ENCODE results near the gene EIF3K. TPM values are rescaled to one million over a fixed set of nuclear protein-coding genes. Genes with fewer than 3 reads are reported as not detected.
A peak's percentile ranks its signal among the peaks of the same experiment; 100 is the strongest.

The EIF3K gene, protein sequence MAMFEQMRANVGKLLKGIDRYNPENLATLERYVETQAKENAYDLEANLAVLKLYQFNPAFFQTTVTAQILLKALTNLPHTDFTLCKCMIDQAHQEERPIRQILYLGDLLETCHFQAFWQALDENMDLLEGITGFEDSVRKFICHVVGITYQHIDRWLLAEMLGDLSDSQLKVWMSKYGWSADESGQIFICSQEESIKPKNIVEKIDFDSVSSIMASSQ
- total RNA-seq (2021; fragmentation: NEBNext Ultra II Directional; extraction: Animal tissue kit (Norgen Biotek cat#: 25700)) (329 and 344 TPM in 2 replicates), polyA plus RNA-seq (2011; rRNA removed) (937 and 977 TPM in 2 replicates), polyA minus RNA-seq (2011; rRNA and poly(A)+ RNA removed) (386 and 450 TPM in 2 replicates)
- polyA plus RNA-seq (2011; cell fraction: cytosol; rRNA removed): 945 TPM
- 915 TPM for polyA plus RNA-seq (2011; cell fraction: nucleus; rRNA removed)
- polyA plus RNA-seq (2012, experiment 1 of 2): 382 to 549 TPM (median 528 TPM) in 4 replicates
- 458 TPM for polyA plus RNA-seq (2012, experiment 2 of 2)
- polyA plus RNA-seq (2013, experiment 1 of 2): 236 TPM
- polyA plus RNA-seq (2013, experiment 2 of 2): 236 TPM
- 188 TPM for polyA minus RNA-seq (2011; cell fraction: cytosol; rRNA and poly(A)+ RNA removed)
- polyA minus RNA-seq (2011; cell fraction: nucleus; rRNA and poly(A)+ RNA removed): 180 TPM
- long read RNA-seq, experiment 1, transcript EIF3K-201 (8 exons, 864 nt): major isoform, 193 of 277 reads
- long read RNA-seq, experiment 1, transcript EIF3K-209 (4 exons, 711 nt): minor isoform, 7 of 277 reads
- long read RNA-seq, experiment 1, transcript EIF3K-211 (7 exons, 670 nt): minor isoform, 22 of 277 reads
- long read RNA-seq, experiment 1, partial matches to known transcripts: 24 of 277 reads
- long read RNA-seq, experiment 1, other reads (novel, unspliced or antisense): 24 of 277 reads
- long read RNA-seq, experiment 2, transcript EIF3K-201 (8 exons, 864 nt): major isoform, 64 of 81 reads
- long read RNA-seq, experiment 2, partial matches to known transcripts: 5 of 81 reads
- long read RNA-seq, experiment 2, other reads (novel, unspliced or antisense): 4 of 81 reads

- ChIA-PET CTCF (ENCODE audit: partially characterized antibody) (interaction anchor here (0.6 to 5.9 kb wide), 10 partner anchors 9 to 300 kb away, joined by 3 to 27 read pairs (median 4); partner anchors contain the start of gene FAM98C), POLR2A (ENCODE audit: partially characterized antibody) (interaction anchor here (0.5 to 2.6 kb wide), 14 partner anchors 10 to 230 kb away, joined by 3 to 12 read pairs (median 4); no protein-coding TSS in a partner anchor)
- Histone ChIP-seq H3K14ac (ENCODE audit: insufficient read length) (no peak within 1 kb of the TSS), H2BK20ac (ENCODE audit: low read length) (no peak within 1 kb of the TSS), H3K36me3 (ENCODE audit: control insufficient read depth in 2 of 4, insufficient read depth in 4 of 4, low read length in 3 of 4) (peaks cover 7 to 27% (median 19%) of the 10 kb centered on the region in 4 experiments), H3K23ac (ENCODE audit: insufficient read length) (no peak within 1 kb of the TSS), H3K4me1 (replicated peaks in 1 of 4; ENCODE audit: control insufficient read depth in 3 of 4, insufficient read depth in 4 of 4, low read length in 3 of 4) (peaks cover 4 to 14% (median 11%) of the 10 kb centered on the region in 4 experiments), H4K20me1 (replicated peaks in 1 of 2; ENCODE audit: control insufficient read depth in 1 of 2, insufficient read depth in 2 of 2, low read length in 2 of 2) (peaks cover 0 to 4% of the 10 kb centered on the region in 2 experiments), H2AFZ (ENCODE audit: low read length) (peak within 1 kb of the TSS; percentile 95; the same call in 1 of the 2 replicates), H4K5ac (ENCODE audit: insufficient read length, low read depth, low read length) (peak within 1 kb of the TSS; percentile 84), H3K27me3 (replicated peaks in 1 of 4; ENCODE audit: control insufficient read depth in 3 of 4, extremely low read depth in 1 of 4, insufficient read depth in 3 of 4, low read length in 3 of 4) (no peaks in the 10 kb centered on the region), H3K79me2 (ENCODE audit: control insufficient read depth in 1 of 2, insufficient read depth in 2 of 2, low read length in 2 of 2) (peaks cover 0 to 15% of the 10 kb centered on the region in 2 experiments; a peak in 2 of 4 replicates), H3K23me2 (ENCODE audit: low read depth, low read length) (peaks cover 2% of the 10 kb centered on the region), H3K9me3 (ENCODE audit: insufficient read depth in 2 of 2, low read depth in 1 of 2, low read length in 1 of 2) (no peaks in the 10 kb centered on the region), H2BK15ac (ENCODE audit: low read length) (peak within 1 kb of the TSS; percentile 83), H3K18ac (ENCODE audit: extremely low read depth, low read length) (peak within 1 kb of the TSS; percentile 76), H2BK120ac (replicated peaks; ENCODE audit: low read depth, low read length) (peak within 1 kb of the TSS; percentile 36), H4K8ac (ENCODE audit: extremely low read depth, insufficient read depth, low read length) (peak within 1 kb of the TSS; percentile 94; the same call in 1 of the 2 replicates), H3K79me1 (ENCODE audit: low read depth, low read length) (peaks cover 7% of the 10 kb centered on the region), H4K91ac (replicated peaks; ENCODE audit: insufficient read length, low read length) (peak within 1 kb of the TSS; percentile 96), H2AK5ac (ENCODE audit: low read depth, low read length) (peak within 1 kb of the TSS; percentile 72; the same call in 1 of the 2 replicates), H3K9ac (replicated peaks in 1 of 4; ENCODE audit: extremely low read depth in 1 of 4, low read depth in 3 of 4, low read length in 3 of 4) (peak within 1 kb of the TSS; percentile 85 to 92 (median 88)), H3K27ac (ENCODE audit: low read depth, low read length) (peak within 1 kb of the TSS; percentile 78), H3K56ac (replicated peaks; ENCODE audit: insufficient read length, low read depth, low read length) (peak within 1 kb of the TSS; percentile 33), H3K4me2 (ENCODE audit: insufficient read depth in 1 of 2, low read depth in 2 of 2, low read length in 2 of 2) (peak within 1 kb of the TSS; percentile 81 to 92), H3K4ac (replicated peaks; ENCODE audit: insufficient read length, low read depth, low read length) (peak within 1 kb of the TSS; percentile 89), H2BK5ac (ENCODE audit: low read depth, low read length) (peak within 1 kb of the TSS; percentile 82), H2BK12ac (ENCODE audit: low read depth, low read length) (peak within 1 kb of the TSS; percentile 51; the same call in 1 of the 2 replicates), H3K4me3 (ENCODE audit: extremely low read depth in 1 of 4, insufficient read depth in 2 of 4, low read depth in 3 of 4, low read length in 4 of 4) (peak within 1 kb of the TSS; percentile 87 to 99 (median 92))
- DNase-seq (ENCODE audit: low read depth in 1 of 2, low spot score in 2 of 2) (peak; percentile 99 to 100), FAIRE-seq (peak; percentile 72)
- 6% methylated on average over 64 of the region's 64 CpGs; no CpG with 5 or more reads in 1 of the 2 experiments for WGBS, 2 experiments (ENCODE audit: extremely low coverage in 1 of 2, insufficient coverage in 1 of 2, insufficient read length in 1 of 2, insufficient replicate concordance in 2 of 2, low coverage in 1 of 2, low lambda C conversion rate in 2 of 2, missing lambda C conversion rate in 1 of 2)
- TF ChIP-seq KDM4A (IDR thresholded peaks at IDR 0.05; ENCODE audit: low read depth, low read length, severe bottlenecking) (peak; percentile 45), ZNF274 (IDR thresholded peaks at IDR 0.05; ENCODE audit: borderline replicate concordance, extremely low read depth, low read length) (no peak), NRF1 (IDR thresholded peaks at IDR 0.05; ENCODE audit: low read depth, low read length) (peak; percentile 95), SUZ12 (IDR thresholded peaks at IDR 0.05; ENCODE audit: low read length) (no peak), CBX8 (IDR thresholded peaks at IDR 0.05; ENCODE audit: borderline replicate concordance, low read depth, low read length) (no peak), ASH2L (IDR thresholded peaks at IDR 0.05; ENCODE audit: low read length) (peak; percentile 56)
Measured at GRCh38 chr19:38618590-38619360, at the start of gene EIF3K. Gene EIF3K (plus strand): TSS chr19:38619188. CDS start chr19:38619269, 81 bp downstream.

Data from H1 (cell line).